KOPT-K1 (cell line): ENCODE measurements around the gene MAD1L1.
"Not testable (repeated sequence)": the region's sequence is repeated elsewhere in the genome, so short reads cannot be mapped to it uniquely, and the experiment has no call there.

Experiments
- H3K27ac ChIP-seq: fragments of 200-600 bp; sonication (generic); 2 replicates; pipeline ENCODE4 v1.5.1; 2016; ENCODE audit warnings: antibody characterized with exemption, mild to moderate bottlenecking, low read depth, low read length; ENCODE audit not compliant: poor library complexity, severe bottlenecking
- H3K36me3 ChIP-seq: fragments of 200-600 bp; sonication (generic); 2 replicates; pipeline ENCODE4 v1.5.1; 2017; ENCODE audit warnings: antibody characterized with exemption, mild to moderate bottlenecking, low read length, moderate library complexity; ENCODE audit not compliant: insufficient read depth
- H3K9me3 ChIP-seq: fragments of 200-600 bp; sonication (generic); 2 replicates; pipeline ENCODE4 v1.5.1; 2017; ENCODE audit warnings: antibody characterized with exemption, low read length, mild to moderate bottlenecking; ENCODE audit not compliant: insufficient read depth, poor library complexity, severe bottlenecking

MAD1L1 gene

GRCh38 chr7:2165239-2165609, 67.5 kb downstream of the MAD1L1 start:
- Histone ChIP-seq H3K27ac (no peak overlapping the region), H3K9me3 (no peaks in the 10 kb centered on the region), H3K36me3 (peaks cover 26% of the 10 kb centered on the region)

GRCh38 chr7:2164646-2165045, 68.1 kb downstream of the MAD1L1 start:
- no peaks in the 10 kb centered on the region for H3K9me3 ChIP-seq
- peaks cover 24% of the 10 kb centered on the region for H3K36me3 ChIP-seq
- H3K27ac ChIP-seq, result no peak overlapping the region

DNA sequence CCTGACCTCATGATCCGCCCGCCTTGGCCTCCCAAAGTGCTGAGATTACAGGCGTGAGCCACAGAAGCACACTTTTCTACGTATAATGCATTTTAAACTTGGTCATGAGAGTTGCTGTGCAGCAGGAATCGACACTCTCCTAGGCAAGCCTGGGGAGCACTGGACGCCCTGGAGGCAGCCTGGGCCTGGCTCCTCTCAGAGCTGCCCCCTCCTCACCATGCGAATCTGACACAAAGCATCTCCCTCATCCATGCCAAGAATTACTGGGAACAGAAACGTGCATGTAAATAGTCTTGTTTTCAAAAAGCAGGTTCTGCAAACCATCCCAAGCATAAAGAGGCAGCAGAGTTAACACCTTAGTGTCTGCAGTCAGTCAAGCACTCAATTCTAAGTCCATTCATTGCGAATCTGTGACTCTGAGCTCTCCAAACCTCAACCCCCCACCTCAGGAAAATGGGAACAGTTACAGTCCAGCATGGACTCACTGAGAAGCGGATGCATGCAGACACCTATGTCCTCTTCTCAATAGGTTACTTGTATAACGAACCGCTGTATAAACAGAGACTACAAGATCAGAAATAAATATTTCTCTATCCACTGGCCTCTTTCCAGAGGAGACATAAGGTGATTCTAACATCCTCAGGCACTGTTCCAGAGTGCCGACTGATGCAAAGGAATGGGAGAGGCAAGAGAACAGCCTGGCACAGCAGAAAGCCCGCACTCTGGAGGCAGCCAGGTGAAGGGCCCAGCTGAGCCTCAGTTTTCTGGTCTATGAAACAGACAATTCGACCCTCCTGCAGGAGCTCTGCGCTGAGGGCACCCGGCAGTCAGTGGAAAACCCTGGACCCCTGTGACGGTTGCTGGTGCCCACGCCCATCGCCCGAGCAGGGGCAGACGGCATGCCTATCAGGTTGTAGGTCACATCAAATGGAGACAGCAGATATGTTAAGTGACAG, 68.9 kb downstream of the MAD1L1 start:
- no peaks in the 10 kb centered on the region for H3K9me3 ChIP-seq
- H3K27ac ChIP-seq, result no peak overlapping the region
- H3K36me3 ChIP-seq, result peaks cover 29% of the 10 kb centered on the region

- peaks cover 29% of the 10 kb centered on the region for H3K36me3 ChIP-seq
- no peaks in the 10 kb centered on the region for H3K9me3 ChIP-seq
- no peak overlapping the region for H3K27ac ChIP-seq
These were observed 69.8 kb downstream of the MAD1L1 start for GRCh38 chr7:2162959-2163358.

DNA sequence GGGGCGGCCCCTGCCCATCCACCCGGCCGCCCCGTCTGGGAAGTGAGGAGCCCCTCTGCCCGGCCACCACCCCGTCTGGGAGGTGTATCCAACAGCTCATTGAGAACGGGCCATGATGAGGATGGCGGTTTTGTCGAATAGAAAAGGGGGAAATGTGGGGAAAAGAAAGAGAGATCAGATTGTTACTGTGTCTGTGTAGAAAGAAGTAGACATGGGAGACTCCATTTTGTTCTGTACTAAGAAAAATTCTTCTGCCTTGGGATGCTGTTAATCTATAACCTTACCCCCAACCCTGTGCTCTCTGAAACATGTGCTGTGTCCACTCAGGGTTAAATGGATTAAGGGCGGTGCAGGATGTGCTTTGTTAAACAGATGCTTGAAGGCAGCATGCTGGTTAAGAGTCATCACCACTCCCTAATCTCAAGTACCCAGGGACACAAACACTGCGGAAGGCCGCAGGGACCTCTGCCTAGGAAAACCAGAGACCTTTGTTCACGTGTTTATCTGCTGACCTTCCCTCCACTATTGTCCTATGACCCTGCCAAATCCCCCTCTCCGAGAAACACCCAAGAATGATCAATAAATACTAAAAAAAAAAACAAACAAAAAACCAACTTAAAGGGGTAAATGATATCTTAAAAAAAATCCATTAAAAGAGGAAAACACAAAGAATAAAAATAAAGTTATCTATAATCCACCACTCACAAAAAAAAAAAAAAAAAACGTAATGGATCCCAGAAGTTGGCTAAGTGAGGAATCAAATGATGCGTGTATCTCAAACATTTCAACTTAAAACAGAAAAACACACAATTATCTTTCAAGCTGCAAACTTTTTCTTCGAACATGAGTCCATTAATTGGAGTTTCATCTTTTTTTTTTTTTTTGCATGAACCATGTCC, 70.5 kb downstream of the MAD1L1 start:
- H3K27ac ChIP-seq, H3K9me3 ChIP-seq: not testable (repeated sequence)
- peaks cover 29% of the 10 kb centered on the region for H3K36me3 ChIP-seq

DNA sequence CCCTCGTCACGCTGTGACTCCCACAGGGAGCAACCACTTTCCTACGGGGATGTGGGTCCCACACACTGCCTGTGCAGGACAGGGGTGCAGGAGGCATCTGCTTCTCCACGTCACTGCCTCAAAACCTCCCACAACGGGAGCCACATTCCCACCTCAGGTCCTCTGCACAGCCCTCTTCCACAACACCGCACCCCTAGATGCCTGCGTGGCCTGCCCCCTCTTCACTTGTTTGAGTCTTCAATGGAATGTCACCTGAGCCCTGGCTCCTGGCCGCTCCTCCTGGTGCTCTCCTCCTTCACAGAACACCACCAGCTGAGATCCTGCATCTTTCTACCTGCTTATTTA, 73.6 kb downstream of the MAD1L1 start:
- Histone ChIP-seq H3K27ac (no peak overlapping the region), H3K9me3 (no peaks in the 10 kb centered on the region), H3K36me3 (peaks cover 24% of the 10 kb centered on the region)

DNA sequence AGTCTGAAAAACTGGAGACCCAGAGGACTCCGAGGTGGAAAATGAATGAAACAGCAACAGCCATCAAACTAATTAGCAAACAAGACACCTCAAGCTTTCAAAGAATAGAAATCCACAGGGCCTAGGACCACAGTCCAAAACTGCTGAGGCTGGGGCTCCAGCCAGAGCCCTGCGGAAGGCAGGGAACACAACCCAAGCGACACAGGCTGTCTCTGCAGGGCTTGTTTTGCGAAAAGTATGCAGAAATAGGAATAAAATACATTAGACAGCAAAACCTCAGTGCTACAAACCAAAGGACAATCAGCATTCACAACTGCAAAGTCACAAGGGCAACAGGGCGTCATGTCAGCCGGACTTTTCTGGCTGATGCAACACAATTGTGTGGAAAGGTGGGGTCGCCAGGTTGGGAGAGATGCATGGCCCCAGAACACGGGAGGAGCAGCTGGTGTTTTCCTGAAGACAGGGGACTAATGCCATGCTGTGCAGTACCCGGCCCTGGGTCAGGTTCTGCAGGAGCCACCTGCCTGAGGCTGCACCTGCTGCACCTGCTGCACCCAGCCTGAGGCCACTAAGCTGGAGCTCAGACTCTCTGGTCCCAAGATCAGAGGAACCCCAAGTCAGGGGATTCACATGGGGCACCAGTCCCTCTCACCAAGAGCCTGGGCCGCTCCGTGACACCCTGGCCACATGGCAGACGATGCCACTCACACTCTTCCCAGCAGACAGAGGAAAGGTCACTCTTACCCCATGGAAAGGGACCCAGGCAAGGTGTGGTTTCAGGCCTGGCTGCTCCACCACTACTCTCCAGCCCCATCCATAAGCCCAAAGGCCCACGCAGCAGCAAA, 74.2 kb downstream of the MAD1L1 start:
- Histone ChIP-seq H3K27ac (peak overlapping the region; percentile 36), H3K36me3 (peaks cover 22% of the 10 kb centered on the region), H3K9me3 (no peaks in the 10 kb centered on the region)

GRCh38 chr7:2157473-2158279, 75.1 kb downstream of the MAD1L1 start:
- H3K36me3 ChIP-seq, result peaks cover 22% of the 10 kb centered on the region
- peak overlapping the region; percentile 36 for H3K27ac ChIP-seq
- no peaks in the 10 kb centered on the region for H3K9me3 ChIP-seq

- H3K9me3 ChIP-seq, result no peaks in the 10 kb centered on the region
- peaks cover 30% of the 10 kb centered on the region for H3K36me3 ChIP-seq
- H3K27ac ChIP-seq, result peak overlapping the region; percentile 36
These were observed 75.8 kb downstream of the MAD1L1 start for GRCh38 chr7:2156756-2157472.

DNA sequence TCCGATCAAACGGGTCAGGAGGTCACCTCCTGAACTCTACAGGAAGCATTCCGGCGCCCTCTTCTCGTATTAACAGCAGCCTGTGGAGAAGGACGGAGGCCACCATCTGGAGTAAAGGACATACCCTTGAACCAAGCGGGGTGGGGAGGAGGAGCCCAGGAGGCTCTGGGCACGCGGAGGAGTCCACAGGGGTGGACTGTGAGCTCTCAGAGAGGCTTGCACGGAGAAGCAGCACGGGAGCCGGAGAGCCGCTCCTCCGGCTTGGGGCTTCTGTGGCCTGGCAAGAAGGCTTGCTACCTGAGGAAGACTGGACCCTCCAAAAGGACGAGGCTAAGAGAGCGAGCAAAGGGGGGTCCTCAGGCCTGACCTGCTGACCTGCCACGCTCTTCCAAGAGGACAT, 77.9 kb downstream of the MAD1L1 start:
- Histone ChIP-seq H3K27ac (no peak overlapping the region), H3K9me3 (no peaks in the 10 kb centered on the region), H3K36me3 (peaks cover 34% of the 10 kb centered on the region)

GRCh38 chr7:2154121-2154520, 78.6 kb downstream of the MAD1L1 start:
- H3K27ac ChIP-seq, result no peak overlapping the region
- H3K36me3 ChIP-seq, result peaks cover 37% of the 10 kb centered on the region
- H3K9me3 ChIP-seq, result no peaks in the 10 kb centered on the region

- no peak overlapping the region for H3K27ac ChIP-seq
- H3K36me3 ChIP-seq, result peaks cover 49% of the 10 kb centered on the region
- no peaks in the 10 kb centered on the region for H3K9me3 ChIP-seq
These were observed 80.1 kb downstream of the MAD1L1 start for GRCh38 chr7:2152646-2153045.

GRCh38 chr7:2151801-2152612, 80.7 kb downstream of the MAD1L1 start:
- H3K27ac ChIP-seq, result no peak overlapping the region
- H3K9me3 ChIP-seq, result no peaks in the 10 kb centered on the region
- peaks cover 56% of the 10 kb centered on the region for H3K36me3 ChIP-seq
